GM21526 (cell line): ENCODE measurements around the gene ZC3HAV1.
"Not testable (repeated sequence)": the region's sequence is repeated elsewhere in the genome, so short reads cannot be mapped to it uniquely, and the experiment has no call there.

Experiments
- ATAC-seq: cut with Tn5 transposase; IDR thresholded peaks from one replicate; pipeline ENCODE4 v1.9.1; 2021; ENCODE audit warnings: moderate library complexity; ENCODE audit not compliant: unreplicated experiment, low FRiP score

The ZC3HAV1 gene

DNA sequence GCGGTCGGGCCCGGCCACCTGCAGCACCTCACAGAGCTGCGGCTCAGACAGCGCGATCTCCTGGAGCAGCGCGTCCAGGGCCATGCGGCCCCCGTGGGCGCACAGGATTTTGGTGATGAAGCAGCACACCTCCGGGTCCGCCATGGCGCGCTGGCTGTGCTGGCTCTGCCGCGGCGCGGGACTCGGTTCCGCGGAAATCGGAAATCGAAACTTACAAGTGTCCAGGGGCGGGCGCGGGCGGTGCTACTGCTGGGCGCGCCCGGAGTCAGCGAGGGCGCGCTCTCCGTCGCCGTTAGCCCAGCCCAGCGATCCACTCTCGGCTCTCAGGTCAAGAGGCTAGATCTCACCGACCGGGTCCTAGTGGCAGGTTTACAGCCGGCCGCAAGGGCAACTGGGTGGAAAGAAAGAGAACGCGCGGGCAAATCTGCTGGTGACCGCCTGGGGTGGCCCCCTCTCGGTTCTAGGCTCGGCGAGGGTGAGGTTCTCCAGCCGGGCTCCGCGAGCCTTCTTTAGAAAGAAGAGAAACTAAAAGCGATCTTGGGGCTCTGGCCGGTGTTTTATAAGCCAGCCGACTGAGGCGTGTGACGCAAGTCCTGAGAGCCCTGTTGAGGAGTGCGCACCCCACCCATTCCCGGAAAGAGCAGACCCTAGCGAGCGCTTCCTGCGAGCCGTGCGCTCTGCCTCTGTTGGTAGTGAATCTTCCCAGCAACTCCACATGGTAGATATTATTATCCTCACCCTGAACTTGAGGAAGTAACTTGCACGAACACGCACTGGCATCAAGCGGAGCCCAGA, at the start of gene ZC3HAV1:
ZC3HAV1 (minus strand) TSS at position 533 of the 795 bp plus-strand sequence; CDS start at position 144, 389 bp downstream.
- ATAC-seq, result peak; percentile 68

DNA sequence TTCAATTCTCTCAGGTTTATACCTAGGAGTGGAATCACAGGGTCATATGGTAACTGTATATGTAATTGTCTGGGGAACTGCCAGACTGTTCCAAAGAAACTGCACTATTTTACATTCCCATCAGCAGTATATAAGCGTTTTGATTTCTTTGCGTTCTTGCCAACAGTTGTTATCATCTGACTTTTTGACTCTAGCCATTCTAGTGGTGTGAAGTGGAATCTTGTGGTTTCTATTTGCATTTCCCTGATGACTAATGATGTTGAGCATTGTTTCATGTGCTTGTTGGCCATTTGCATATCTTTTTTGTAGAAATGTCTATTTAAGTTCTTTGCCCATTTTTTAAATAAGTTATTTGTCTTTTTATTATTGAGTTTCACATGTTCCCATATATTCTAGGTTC, 44.3 kb upstream of the ZC3HAV1 start:
- no peak for ATAC-seq

DNA sequence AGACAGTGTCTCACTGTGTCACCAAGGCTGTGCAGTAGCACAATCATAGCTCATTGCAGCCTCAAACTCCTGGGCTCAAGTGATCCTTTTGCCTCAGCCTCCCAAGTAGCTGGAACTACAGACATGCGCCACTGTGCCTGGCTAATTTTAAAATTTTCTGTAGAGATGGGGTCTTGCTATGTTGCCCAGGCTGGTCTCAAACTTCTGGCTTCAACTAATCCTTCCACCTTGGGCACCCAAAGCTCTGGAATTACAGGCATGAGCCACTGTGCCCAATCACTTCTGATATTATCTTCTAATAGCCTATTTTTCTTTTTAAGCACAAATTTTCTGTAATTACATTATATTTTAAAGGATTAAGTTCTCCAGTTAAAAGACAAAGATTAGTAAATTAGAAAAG, 42.6 kb upstream of the ZC3HAV1 start:
- ATAC-seq, result no peak

DNA sequence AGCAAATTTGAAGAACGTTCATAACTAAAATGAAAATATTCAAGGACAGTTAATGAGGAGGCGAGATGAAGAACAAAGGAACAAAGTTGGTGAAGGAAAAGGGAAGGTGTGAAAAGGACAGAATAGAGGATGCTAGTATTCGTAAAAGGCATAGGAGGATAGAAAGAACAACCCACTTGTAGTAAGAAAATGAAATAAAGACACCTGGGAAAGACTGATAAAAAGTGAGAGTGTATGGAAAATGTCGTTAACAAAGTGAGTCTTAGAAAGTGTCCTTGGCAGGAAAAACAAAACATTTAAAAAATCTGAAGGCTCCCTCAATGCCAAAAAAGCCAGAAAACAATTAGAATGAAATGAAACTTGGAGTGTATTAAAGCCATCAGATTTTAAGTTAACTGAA, 29.6 kb upstream of the ZC3HAV1 start:
- no peak for ATAC-seq

DNA sequence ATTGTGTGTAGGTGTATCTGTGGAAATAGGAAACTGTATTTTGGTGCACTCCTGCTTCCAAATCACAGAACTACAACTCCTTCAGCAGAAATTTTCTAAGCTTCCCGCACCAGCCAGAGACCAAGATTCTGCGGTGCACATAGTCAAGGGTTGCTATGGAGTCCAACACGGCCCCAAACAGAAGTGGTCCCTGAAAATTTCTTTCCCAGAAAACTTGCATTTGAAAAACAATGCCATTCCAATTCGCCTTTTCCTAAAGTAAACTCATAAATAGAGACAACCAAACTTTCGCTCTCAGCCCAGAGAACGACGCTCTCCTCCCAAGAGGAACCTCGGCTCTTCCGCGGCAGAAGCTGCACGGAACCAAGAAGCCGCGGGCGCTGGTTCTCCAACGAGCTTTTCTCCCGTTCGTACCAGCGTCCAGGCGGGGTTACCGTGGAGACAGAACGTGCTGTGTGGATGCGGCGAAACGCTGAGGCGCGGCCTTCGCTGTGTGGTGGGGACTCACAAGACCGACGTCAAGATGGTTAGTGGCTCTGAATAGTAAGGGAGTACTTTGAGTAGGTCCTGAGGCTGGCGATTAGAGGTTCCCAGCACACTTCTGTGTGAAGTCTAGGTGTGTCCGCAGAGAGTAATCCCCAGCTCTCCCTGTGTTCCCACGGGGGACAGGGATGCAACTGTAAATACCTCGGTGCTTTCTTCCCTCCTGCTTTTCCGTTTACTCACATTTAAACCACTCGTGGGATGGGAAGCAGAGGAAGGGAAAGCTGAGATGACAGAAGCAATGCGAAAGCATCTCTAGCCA, 24.0 kb upstream of the ZC3HAV1 start:
- peak; percentile 97 for ATAC-seq

DNA sequence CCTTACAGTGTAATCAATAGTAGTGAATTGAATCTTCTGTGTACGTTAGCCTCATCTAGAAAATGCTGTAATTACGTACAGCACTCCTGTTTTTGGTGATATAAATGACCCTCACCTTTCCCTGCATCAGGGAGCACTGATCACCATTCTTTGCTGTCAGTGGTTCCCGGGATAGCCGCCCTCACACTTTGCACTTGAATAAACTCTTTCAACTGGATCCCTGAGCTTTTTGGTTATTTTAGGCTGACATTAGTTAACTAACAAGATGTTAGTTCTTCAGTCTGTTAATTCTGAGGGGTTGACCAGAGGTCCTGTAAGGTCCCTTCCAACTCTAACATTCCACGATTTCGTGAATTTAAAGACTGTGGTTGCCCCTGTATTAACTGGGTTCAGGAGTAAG, 23.4 kb upstream of the ZC3HAV1 start:
- ATAC-seq, result no peak

DNA sequence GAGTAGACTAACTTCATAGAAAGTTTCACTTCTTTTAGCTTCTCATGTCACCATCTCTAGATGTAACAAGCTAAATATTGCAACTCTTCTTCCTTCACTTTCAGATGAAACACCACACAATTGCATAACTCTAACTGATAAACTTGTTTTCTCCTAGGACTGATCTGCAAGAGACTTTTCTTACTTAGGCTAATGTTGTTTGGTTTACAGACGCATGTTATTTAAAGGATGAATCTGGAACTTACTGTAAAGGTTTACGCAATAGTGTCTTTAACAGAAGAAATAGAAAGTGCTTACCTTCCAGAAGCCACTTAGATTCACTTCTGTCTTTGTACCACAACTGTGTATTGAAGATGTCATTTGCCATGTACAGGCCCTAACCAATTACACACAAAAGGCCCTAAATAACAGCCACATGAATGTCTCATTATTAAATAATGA, 22.1 kb upstream of the ZC3HAV1 start:
- peak; percentile 48 for ATAC-seq

DNA sequence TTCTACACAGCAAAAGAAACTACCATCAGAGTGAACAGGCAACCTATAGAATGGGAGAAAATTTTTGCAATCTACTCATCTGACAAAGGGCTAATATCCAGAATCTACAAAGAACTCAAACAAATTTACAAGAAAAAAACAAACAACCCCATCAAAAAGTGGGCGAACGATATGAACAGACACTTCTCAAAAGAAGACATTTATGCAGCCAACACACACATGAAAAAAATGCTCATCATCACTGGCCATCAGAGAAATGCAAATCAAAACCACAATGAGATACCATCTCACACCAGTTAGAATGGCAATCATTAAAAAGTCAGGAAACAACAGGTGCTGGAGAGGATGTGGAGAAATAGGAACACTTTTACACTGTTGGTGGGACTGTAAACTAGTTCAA, 20.3 kb upstream of the ZC3HAV1 start:
- ATAC-seq, result not testable (repeated sequence)

DNA sequence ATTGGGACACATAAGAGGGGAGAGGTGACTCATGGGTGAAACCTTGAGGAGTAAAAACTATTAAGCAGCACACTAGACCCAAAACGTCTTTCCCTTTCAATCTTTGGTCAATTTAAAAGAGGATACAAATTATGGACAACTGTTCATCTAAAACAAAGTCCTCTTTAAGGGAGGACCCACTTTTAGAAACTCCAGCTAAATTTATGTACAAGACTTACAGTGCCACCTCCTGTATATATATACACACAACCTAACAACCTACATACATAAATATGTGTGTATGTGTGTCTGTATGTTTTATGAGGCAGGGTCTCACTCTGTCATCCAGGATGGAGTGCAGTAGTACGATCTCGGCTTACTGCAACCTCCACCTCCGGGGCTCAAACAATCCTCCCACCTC, 18.1 kb upstream of the ZC3HAV1 start:
- ATAC-seq, result no peak

DNA sequence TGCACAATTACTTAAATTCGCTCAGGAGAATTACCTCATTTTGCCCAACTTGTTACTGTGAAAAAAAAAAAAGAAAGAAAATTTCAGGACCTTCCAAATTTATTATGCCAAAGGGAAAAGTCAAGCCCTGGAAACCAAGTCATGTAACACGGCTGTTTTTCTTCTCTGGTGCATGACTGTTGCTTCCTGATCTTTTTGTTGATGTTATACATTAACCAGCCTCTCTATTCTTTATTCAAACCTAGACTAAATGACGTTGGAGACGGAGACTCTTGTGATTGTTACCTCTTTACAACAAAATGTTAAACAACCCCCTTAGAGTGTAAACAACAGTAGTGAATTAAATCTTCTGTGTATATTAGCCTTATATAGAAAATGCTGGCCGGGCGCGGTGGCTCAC, 16.1 kb upstream of the ZC3HAV1 start:
- ATAC-seq, result no peak

DNA sequence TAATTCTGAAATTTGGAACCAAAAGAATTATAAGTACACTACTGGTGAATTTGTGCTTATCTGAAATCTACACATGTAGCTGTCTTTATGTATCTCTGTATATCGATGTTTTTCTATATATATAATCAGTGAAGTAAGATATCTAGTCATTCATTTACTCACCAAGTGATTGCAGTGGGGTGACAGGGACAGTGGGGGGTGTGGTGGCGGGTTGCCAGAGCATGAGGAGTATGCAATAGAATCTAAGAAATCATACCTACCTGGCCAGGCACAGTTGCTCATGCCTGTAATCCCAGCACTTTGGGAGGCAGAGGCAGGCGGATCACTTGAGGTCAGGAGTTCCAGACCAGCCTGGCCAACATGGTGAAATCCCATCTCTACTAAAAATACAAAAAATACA, 15.5 kb upstream of the ZC3HAV1 start:
- not testable (repeated sequence) for ATAC-seq

DNA sequence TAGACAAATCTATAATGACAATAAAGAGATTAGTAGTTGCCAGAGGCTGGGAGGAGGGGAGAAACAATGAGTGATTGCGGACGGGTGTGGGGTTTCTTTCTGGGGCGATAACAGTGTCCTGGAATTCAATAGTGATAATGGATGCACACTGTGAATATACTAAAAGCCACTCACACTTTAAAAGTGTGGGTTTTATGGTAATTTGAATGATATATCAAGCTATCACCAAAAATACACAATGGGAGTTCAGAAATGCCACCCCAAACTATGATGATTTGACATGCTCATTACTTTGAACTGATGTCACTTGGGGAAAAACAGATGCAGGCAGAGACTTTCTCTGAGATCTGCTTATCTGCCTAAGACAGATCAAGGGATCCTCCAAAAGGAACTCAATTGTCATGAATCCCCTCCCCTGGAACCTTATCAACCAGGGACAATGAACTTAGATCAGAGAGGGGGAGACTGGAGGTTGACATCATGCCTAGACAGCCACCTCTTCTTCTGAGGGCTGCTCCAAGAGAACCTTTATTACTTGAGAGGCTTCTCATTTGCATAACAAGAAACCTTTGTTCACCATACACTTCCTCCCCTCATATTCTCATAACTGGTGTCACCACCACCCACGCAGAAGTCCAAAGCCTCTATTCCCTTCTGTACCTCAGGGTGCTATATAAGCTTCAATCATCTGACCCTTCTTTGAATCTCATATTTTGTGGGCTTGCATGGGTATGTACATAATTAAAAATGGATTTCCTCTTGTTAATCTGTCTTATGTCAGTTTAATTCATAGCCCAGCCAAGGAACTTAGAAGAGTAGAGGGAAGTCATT, 14.8 kb upstream of the ZC3HAV1 start:
- peak; percentile 71 for ATAC-seq

DNA sequence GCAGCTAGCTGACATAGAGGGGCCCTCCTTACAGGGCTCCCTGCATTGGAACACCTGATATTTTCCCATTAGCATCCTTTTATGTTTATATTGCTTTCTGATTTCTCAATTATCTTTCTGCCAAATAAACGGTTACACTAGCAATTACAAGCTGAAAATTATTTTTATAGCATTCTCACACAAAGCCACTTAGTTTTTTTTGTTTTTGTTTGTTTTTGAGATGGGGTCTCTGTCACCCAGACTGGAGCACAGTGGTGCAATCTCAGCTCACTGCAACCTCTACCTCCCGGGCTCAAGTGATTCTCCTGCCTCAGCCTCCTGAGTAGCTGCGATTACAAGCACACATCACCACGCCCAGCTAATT, 9.9 kb upstream of the ZC3HAV1 start:
- ATAC-seq, result no peak

DNA sequence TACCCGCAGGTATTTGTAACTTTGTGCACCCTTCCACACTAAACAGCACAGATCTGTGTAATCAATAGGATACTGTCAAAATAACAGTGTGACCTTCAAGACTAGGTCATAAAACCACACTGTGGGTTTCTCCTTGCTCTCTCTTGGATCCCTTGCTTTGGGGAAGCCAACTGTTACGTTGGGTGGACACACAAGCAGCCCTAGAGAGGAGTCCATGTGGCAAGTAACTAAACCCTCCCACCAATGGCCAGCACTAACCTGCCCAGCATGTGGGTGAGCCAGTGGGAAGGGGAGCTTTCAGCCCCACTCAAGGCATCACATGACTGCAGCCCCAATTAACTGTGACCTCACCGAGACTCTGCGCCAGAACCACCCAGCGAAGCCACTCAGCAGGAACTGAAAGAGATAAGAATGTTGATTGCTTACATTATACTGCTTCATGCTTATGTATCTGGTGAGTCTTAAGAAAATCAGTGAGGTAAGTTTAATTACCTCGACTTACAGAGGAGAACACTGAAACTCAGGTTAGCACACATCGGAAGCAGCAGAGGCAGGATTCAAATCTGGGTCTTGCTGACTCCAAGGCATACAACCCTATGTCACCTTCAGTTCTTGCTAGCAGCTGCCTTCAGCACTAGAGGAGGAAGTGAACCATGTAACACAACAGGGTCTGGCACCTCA, 9.4 kb upstream of the ZC3HAV1 start:
- ATAC-seq, result peak; percentile 79

DNA sequence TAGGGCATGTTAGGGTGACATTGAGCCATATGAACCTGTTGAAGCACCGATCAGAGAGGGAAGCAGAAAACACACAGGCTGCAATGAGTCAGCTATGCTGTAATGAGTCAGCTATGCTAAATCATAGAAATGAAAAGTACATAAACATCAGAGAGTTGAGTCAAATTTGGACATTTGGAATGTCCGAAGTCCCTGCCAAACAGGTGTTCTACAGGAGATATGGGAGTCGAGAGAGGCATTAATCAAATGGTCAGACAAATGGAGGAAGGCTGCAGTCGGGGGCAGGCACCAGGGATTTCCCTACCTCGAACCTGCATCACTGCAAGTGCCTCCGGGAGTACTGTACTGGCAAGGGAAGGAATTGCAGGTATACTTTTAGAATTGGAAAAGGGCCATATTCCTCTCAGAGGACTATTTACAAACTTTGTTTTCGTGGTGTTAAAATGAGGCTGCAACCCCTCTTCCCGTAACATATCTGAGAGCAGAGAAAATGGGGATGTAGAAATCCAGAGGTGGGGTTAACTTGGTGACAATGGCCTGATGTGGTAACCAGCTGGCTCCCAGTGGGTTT, 8.8 kb upstream of the ZC3HAV1 start:
- peak; percentile 69 for ATAC-seq

DNA sequence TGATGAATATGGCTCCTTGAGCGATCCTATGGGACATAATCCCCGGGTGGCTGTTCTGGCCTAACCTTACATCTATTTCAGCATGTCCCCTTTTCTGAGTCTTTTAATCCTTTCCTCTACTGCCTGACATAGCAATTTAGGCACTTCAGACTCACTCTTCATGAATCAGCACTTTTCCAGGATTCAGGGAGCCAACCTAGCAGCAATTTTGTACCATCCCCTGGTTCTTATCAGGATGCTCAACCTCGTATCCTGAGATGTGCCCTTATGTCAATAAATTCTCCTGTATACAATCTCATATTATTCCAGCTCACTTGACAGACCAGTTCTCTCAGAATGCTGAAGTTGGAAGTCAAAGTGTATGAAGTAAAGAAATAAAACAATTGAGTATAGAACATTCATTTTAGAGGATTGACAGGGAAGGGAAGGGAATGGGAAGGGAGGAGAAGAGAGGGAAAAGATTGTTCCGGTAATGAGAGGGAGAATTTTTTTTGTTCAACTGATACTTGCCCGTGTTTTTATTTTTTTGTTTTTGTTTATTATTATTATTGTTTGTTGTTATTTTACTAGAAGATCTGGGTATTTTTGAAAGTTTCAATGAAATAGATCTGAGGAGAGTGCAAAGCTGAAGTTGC, 8.2 kb upstream of the ZC3HAV1 start:
- no peak for ATAC-seq

DNA sequence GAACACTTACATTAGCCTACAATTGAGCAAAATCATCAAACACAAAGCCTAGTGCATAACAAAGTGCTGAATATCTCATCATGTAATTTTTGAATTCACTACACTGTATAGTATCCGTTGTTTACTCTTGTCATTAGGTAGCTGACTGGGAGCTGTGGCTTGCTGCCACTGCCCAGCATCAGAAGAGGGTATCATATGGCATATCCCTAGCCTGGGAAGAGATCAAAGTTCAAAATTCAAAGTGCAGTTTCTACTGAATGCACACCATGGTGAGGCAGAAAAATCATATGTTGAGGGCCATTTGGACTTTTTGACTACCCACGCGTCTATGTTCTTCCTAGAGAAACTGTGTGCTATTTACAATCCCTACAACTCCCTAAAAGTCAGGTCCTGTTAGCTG, 7.5 kb upstream of the ZC3HAV1 start:
- no peak for ATAC-seq

DNA sequence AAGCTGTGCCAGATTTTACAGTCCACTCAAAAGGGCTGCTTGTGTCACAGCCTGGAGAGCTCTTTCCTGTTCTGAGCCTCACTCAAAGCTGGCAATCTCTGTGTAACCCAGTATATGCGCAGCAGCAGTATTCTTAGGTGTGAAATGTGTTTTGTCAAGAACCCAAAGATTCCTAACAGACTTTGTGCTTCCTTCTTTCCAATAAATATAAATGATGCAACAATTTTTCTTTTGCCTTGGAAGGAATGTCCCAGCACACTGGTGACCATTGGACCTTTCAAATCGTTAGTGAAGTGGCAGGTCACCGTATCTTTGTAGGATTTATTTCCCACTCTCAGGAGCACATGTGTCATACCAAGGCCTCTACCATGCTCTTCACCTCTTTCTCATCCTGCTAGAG, 5.6 kb upstream of the ZC3HAV1 start:
- ATAC-seq, result no peak

DNA sequence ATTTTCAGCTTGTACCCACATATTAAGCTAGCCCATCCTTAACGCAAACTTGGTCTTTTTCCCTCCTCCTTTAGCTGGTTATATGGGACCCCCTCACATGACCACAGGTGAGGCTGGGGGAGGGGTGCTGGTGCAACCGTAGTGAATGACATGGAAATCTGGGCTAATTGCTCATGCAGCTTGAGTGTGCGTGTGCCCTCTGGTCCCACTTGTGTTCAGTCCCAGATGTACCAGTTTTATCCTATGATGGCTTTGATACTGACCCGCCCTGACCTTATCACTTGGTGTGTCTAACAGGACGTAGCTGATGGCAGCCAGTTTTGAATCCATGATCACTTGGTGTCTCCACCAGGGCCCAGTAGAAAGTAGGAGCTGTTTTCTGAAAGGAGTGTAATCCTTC, 5.1 kb upstream of the ZC3HAV1 start:
- no peak for ATAC-seq

DNA sequence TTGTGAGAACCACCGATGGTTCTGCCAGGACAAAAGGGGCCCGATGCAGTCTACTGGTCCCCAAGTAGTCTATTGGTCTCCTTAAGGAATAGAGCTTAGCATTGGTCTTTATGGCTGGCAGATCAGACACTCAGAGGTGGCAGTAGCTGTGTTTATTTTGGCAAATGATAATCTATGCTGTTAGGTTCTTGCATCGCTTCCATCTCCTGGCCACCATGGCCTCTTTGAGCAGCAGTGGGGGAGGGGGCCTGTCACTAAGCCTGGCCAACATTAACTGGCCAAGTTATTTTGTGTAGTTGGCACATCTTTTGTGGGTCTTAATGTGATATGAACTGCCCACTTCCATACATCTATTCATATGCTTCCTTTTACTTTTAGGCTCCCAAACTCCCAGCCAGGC, 4.5 kb upstream of the ZC3HAV1 start:
- ATAC-seq, result no peak
